Liver (tissue), 9 donors: ENCODE data around the gene PTCD1. TPM values are rescaled to one million over a fixed set of nuclear protein-coding genes. Genes with fewer than 3 reads are reported as not detected.

Experiments used
- DNase-seq: peaks from one replicate; pipeline ENCODE4 v3.0.0-alpha.2; 2017; ENCODE audit warnings: low spot score
- H3K27ac ChIP-seq, 2 donors: one replicate each; pipeline ENCODE4 v1.7.0; 2013; ENCODE audit warnings: inconsistent platforms in 2 of 2, low read length in 2 of 2, control low read depth in 1 of 2, low read depth in 1 of 2, mild to moderate bottlenecking in 1 of 2
- H3K27me3 ChIP-seq, 4 donors: one replicate each; pipeline versions ENCODE4 v1.6.1 to v1.7.0; 2013; ENCODE audit warnings: low read length in 3 of 4, inconsistent platforms in 1 of 4, mild to moderate bottlenecking in 1 of 4, moderate library complexity in 1 of 4; ENCODE audit not compliant: control insufficient read depth in 4 of 4, insufficient read depth in 4 of 4
- H3K36me3 ChIP-seq, 4 donors: one replicate each; pipeline versions ENCODE4 v1.6.1 to v1.7.0; 2013; ENCODE audit warnings: low read length in 3 of 4, mild to moderate bottlenecking in 3 of 4, low read depth in 1 of 4, moderate library complexity in 1 of 4; ENCODE audit not compliant: control insufficient read depth in 4 of 4, insufficient read depth in 3 of 4
- H3K4me1 ChIP-seq, 4 donors: one replicate each; pipeline versions ENCODE4 v1.6.1 to v1.7.0; 2013; ENCODE audit warnings: low read length in 3 of 4, mild to moderate bottlenecking in 3 of 4, moderate library complexity in 1 of 4; ENCODE audit not compliant: control insufficient read depth in 4 of 4, insufficient read depth in 4 of 4
- H3K4me3 ChIP-seq, 3 donors: one replicate each; pipeline versions ENCODE4 v1.6.1 to v1.7.0; 2013; ENCODE audit warnings: low read length in 3 of 3, control low read depth in 1 of 3, low read depth in 1 of 3, mild to moderate bottlenecking in 1 of 3
- H3K9ac ChIP-seq, 2 donors: one replicate each; pipeline ENCODE4 v1.7.0; 2013; ENCODE audit warnings: low read length in 2 of 2, mild to moderate bottlenecking in 2 of 2, moderate library complexity in 2 of 2, control low read depth in 1 of 2, low read depth in 1 of 2
- H3K9me3 ChIP-seq, 4 donors: one replicate each; pipeline versions ENCODE4 v1.6.1 to v1.7.0; 2013; ENCODE audit warnings: low read length in 3 of 4; ENCODE audit not compliant: control insufficient read depth in 4 of 4
- CTCF ChIP-seq: fragments of 150-350 bp; IDR thresholded peaks from 2 replicates; pipeline ENCODE4 v1.5.1; 2017; ENCODE audit warnings: improper control_type of control experiment, low read depth, low read length; ENCODE audit not compliant: missing input control
- EGR1 ChIP-seq, 2 donors: IDR thresholded peaks; 2 replicates each; pipeline ENCODE4 v1.6.1; 2016 to 2018; ENCODE audit warnings: antibody characterized with exemption in 2 of 2, low read depth in 2 of 2
- FOXA1 ChIP-seq: IDR thresholded peaks from 2 replicates; pipeline ENCODE4 v1.6.1; 2016; ENCODE audit warnings: antibody characterized with exemption
- FOXA2 ChIP-seq: IDR thresholded peaks from 2 replicates; pipeline ENCODE4 v1.6.1; 2016; ENCODE audit warnings: antibody characterized with exemption
- GABPA ChIP-seq, 2 donors: IDR thresholded peaks in 1 of 2; conservative IDR thresholded peaks in 1 of 2; 2 replicates each; pipeline ENCODE4 v1.6.1; 2016; ENCODE audit warnings: antibody characterized with exemption in 2 of 2, mild to moderate bottlenecking in 1 of 2, moderate library complexity in 1 of 2
- HNF4A ChIP-seq, 2 donors: conservative IDR thresholded peaks; 2 replicates each; pipeline ENCODE4 v1.6.1; 2016; ENCODE audit warnings: antibody characterized with exemption in 2 of 2, mild to moderate bottlenecking in 2 of 2
- HNF4G ChIP-seq: IDR thresholded peaks from 2 replicates; pipeline ENCODE4 v1.6.1; 2016; ENCODE audit warnings: antibody characterized with exemption
- JUND ChIP-seq, 2 donors: IDR thresholded peaks; 2 replicates each; pipeline ENCODE4 v1.6.1; 2016; ENCODE audit warnings: antibody characterized with exemption in 2 of 2
- MAX ChIP-seq: IDR thresholded peaks from 2 replicates; pipeline ENCODE4 v1.6.1; 2016; ENCODE audit warnings: antibody characterized with exemption
- NR2F2 ChIP-seq: IDR thresholded peaks from 2 replicates; pipeline ENCODE4 v1.6.1; 2016; ENCODE audit warnings: antibody characterized with exemption
- RAD21 ChIP-seq, 2 donors: IDR thresholded peaks; 2 replicates each; pipeline ENCODE4 v1.6.1; 2016; ENCODE audit warnings: antibody characterized with exemption in 2 of 2, mild to moderate bottlenecking in 2 of 2
- RXRA ChIP-seq, 2 donors: IDR thresholded peaks; 2 replicates each; pipeline ENCODE4 v1.6.1; 2017 to 2018; ENCODE audit warnings: antibody characterized with exemption in 2 of 2, mild to moderate bottlenecking in 1 of 2
- SP1 ChIP-seq: IDR thresholded peaks from 2 replicates; pipeline ENCODE4 v1.6.1; 2018; ENCODE audit warnings: antibody characterized with exemption, mild to moderate bottlenecking
- TAF1 ChIP-seq: conservative IDR thresholded peaks from 2 replicates; pipeline ENCODE4 v1.6.1; 2016; ENCODE audit warnings: antibody characterized with exemption, mild to moderate bottlenecking
- YY1 ChIP-seq: IDR thresholded peaks from 2 replicates; pipeline ENCODE4 v1.6.1; 2016; ENCODE audit warnings: antibody characterized with exemption, mild to moderate bottlenecking
- WGBS: extraction: QIAGEN DNeasy Blood & Tissue Kit; methylation state at CpG from one replicate; pipeline ENCODE4 v1.1.7; 2013; 5-methylcytosine and 5-hydroxymethylcytosine counted together
- polyA plus RNA-seq, 2 donors: library from polyadenylated mRNA; stranded (reverse) in 1 of 2; unstranded in 1 of 2; fragments of 200-250 nt in 1 of 2; fragments of >200 nt in 1 of 2; fragmentation: Nextera tagmentation in 1 of 2; extraction: Ambion mirVana in 1 of 2; gene quantifications; one replicate each; pipeline versions ENCODE4 v1.2.1 to v1.2.3, GENCODE V29; 2013 to 2015
- total RNA-seq, 2 donors: library from RNA; depleted of rRNA; stranded (reverse); fragments of >200 nt; gene quantifications; one replicate each; pipeline ENCODE4 v1.2.3, GENCODE V29; 2014
- TF ChIP-seq, protein P1 (sequence below): IDR thresholded peaks from 2 replicates; pipeline ENCODE4 v1.6.1; 2016; ENCODE audit warnings: antibody characterized with exemption, mild to moderate bottlenecking
- TF ChIP-seq, protein P2 (sequence below): IDR thresholded peaks from 2 replicates; pipeline ENCODE4 v1.6.1; 2016; ENCODE audit warnings: antibody characterized with exemption
- TF ChIP-seq, protein P3 (sequence below): IDR thresholded peaks from 2 replicates; pipeline ENCODE4 v1.6.1; 2016; ENCODE audit warnings: antibody characterized with exemption
- donor health status: healthy.
- donor health status: healthy.
- donor health status: healthy.
- donor health status: healthy.
- donor health status: healthy.

Gene PTCD1
- total and polyA plus RNA-seq, 4 donors, result 3.1 to 4.3 (median 3.8) TPM

DNA sequence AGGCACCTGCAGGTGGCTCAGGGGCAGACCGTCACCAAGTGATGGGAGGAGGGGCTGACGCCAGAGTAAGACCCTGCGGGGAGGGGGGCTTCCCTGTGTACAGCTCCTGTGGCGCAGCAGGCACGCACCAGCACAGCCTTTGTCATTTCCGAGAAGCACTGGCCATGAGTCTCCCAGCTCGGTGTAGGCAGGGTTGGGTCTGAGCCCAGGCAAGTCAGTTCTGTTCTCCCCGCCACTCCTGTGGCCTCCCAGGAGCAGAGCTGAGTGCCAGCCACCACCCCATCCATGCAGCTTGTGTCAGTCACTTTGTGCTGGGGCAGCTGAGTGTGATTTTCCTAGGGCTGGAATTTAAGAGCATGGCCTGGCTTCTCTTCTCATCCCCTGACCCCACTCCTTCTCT lies 13.3 kb upstream of the PTCD1 start:
- Histone ChIP-seq H3K9me3 (no peaks in the 10 kb centered on the region), H3K4me3 (no peak overlapping the region), H3K27me3 (no peaks in the 10 kb centered on the region), H3K27ac (no peak overlapping the region), H3K36me3 (peaks cover 21 to 80% (median 24%) of the 10 kb centered on the region in 4 donors), H3K4me1 (no peaks in the 10 kb centered on the region), H3K9ac (no peak overlapping the region)
- TF ChIP-seq RXRA (IDR thresholded peaks at IDR 0.05) (no peak), TAF1 (no peak), FOXA2 (no peak), NR2F2 (no peak), HNF4G (no peak), MAX (no peak), RAD21 (IDR thresholded peaks at IDR 0.05) (no peak), FOXA1 (no peak), HNF4A (conservative IDR thresholded peaks at IDR 0.05) (no peak), CTCF (no peak), EGR1 (IDR thresholded peaks at IDR 0.05; ENCODE audit: low read depth in 2 of 2) (no peak), GABPA (IDR thresholded peaks at IDR 0.05 in 1 of 2, conservative IDR thresholded peaks at IDR 0.05 in 1 of 2) (no peak), SP1 (no peak), JUND (IDR thresholded peaks at IDR 0.05) (no peak), YY1 (no peak)
- TF ChIP-seq, protein P1, sequence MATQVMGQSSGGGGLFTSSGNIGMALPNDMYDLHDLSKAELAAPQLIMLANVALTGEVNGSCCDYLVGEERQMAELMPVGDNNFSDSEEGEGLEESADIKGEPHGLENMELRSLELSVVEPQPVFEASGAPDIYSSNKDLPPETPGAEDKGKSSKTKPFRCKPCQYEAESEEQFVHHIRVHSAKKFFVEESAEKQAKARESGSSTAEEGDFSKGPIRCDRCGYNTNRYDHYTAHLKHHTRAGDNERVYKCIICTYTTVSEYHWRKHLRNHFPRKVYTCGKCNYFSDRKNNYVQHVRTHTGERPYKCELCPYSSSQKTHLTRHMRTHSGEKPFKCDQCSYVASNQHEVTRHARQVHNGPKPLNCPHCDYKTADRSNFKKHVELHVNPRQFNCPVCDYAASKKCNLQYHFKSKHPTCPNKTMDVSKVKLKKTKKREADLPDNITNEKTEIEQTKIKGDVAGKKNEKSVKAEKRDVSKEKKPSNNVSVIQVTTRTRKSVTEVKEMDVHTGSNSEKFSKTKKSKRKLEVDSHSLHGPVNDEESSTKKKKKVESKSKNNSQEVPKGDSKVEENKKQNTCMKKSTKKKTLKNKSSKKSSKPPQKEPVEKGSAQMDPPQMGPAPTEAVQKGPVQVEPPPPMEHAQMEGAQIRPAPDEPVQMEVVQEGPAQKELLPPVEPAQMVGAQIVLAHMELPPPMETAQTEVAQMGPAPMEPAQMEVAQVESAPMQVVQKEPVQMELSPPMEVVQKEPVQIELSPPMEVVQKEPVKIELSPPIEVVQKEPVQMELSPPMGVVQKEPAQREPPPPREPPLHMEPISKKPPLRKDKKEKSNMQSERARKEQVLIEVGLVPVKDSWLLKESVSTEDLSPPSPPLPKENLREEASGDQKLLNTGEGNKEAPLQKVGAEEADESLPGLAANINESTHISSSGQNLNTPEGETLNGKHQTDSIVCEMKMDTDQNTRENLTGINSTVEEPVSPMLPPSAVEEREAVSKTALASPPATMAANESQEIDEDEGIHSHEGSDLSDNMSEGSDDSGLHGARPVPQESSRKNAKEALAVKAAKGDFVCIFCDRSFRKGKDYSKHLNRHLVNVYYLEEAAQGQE, result no peak
- TF ChIP-seq, protein P2, sequence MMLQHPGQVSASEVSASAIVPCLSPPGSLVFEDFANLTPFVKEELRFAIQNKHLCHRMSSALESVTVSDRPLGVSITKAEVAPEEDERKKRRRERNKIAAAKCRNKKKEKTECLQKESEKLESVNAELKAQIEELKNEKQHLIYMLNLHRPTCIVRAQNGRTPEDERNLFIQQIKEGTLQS, result no peak
- TF ChIP-seq, protein P3, sequence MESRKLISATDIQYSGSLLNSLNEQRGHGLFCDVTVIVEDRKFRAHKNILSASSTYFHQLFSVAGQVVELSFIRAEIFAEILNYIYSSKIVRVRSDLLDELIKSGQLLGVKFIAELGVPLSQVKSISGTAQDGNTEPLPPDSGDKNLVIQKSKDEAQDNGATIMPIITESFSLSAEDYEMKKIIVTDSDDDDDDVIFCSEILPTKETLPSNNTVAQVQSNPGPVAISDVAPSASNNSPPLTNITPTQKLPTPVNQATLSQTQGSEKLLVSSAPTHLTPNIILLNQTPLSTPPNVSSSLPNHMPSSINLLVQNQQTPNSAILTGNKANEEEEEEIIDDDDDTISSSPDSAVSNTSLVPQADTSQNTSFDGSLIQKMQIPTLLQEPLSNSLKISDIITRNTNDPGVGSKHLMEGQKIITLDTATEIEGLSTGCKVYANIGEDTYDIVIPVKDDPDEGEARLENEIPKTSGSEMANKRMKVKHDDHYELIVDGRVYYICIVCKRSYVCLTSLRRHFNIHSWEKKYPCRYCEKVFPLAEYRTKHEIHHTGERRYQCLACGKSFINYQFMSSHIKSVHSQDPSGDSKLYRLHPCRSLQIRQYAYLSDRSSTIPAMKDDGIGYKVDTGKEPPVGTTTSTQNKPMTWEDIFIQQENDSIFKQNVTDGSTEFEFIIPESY, result no peak
- no peak for DNase-seq
- WGBS, result 96% methylated on average over 8 of the region's 8 CpGs
